Fibroblast of peridontal ligament (primary cell): Measurements from ENCODE around the gene STAMBPL1.

Experiments
- DNase-seq: peaks from one replicate; pipeline ENCODE4 v3.0.0-alpha.2; 2010; ENCODE audit errors: extremely low read depth

STAMBPL1 gene

DNA sequence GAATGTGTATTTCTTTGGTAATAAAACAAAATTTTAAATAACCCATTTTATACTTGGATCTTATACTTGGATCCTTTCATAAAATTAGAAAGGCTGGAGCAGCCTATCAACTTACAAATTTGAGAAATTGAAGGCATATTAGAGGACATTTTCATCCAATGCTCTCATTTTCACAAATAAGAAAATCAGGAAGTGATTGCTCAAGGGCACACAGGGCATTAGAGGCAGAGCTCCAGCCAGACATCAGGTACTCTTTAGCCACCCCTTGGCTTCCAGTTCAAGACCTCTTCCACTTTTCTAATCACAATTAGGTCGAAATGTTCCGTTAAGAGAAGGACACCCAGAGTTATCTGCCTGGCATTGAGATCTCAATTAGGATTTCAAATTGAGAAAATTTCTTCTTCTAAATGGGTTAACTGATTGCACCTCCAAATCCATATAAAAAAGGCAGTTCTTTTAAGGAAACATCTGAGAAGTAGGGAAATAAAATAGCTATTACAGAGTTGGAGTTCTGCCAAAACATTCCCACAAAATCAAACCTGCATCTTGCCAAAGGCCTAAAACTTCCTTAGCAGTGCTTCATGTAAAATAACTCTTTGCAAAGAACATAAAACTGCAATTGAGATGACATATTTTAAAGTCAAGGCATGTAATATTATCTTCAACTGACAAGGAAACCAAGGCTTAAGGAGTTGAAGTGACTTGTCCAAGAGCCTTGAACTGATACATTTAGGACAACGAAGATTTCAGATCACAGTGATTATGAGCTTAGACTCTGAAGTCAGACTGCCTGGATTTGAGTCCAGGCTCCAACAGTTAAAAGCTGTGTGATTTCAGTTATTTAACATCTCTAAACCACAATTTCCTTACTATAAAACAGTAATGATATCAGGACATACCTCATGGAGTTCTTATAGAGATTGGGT, 70.1 kb downstream of the STAMBPL1 start:
- DNase-seq: peak; percentile 75

DNA sequence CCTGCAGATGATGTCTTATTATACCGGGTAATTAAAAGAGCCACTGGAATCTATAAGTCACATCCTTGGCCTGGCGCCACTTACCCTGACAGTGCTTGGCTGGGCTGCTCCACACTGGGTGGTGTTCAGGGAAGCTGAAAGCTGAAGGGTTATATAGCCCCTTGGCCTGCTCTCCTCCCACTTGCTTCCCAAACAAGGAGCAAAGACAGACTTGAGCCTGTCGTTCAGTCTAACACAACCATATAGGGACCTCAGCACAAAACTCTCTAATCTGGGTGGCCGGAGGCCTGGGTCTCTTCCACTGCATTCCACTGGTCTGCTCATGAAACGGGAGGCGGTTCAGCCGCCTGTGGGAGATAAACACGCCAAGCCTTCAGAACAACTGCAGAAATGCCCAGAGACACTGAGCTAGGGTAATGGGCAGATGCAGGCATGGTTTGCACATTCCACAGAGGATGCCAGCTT, 72.6 kb downstream of the STAMBPL1 start, which contains the start of gene ACTA2:
Gene ACTA2 (minus strand): TSS at position 127 of the 465 bp plus-strand sequence. CDS start 3,843 bp downstream, outside the sequence.
- DNase-seq: peak; percentile 84

DNA sequence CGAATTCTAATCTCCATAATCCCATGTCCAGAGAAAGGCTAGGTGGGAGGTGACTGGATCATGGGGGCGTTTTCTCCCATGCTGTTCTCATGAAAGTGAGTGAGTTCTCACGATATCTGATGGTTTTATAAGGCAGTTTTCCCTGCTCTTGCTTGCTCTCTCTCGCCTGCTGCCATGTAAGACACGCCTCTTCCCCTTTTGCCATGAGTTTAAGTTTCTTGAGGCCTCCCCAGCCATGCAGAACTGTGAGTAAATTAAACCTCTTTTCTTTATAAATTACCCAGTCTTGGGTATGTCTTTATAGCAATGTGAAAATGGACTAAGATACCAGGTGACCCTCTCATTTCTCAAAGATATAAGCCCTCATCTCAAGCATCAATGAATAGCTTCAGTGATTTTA, 73.6 kb downstream of the STAMBPL1 start:
- DNase-seq: no peak

DNA sequence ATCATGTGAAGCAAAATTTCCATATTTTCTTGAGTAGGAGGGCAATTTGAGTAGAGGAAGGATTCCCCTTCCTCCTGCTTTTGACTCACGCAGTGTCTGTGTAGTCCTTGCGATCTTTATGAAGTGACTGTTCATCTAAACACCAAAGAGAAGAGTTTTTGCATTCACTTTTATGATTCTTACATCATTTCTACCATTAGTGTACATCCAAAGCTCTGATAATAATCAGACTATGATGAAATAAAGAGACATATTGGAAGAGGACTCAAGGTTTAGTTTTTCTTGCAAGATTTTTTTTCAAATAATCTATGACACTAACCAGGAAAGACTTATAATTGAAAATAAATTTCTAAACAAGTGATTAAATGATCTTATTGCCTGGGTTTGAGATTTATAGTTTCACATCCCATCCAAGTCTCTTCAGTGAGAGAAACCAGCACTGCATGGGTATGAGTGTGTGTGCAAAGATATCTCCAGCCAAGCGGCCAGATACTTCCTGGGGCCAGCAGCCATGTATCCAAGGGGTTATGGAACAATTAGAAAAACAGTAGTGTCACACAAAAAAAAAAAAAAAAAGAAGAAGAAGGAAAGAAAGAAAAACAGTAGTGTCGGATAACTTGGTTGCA, 74.5 kb downstream of the STAMBPL1 start:
- DNase-seq: no peak

DNA sequence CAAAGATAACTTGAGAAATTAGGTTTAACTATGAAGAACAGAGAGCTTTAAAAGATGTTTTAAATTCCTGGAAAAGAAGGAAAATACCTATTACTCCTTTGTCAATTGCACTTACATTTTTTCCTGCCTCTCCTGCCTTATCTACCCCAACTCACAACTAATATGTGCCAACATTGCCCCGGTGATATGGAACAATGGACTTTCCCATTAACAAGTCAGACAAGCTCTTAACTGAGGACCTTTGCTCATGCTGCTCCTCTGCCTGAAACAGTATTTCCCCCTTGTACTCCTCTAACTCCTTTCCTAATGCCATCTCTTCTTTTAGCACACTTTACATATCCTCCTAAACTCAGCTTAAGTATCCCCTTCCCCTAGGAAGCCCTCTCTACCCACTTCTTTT, 77.3 kb downstream of the STAMBPL1 start:
- DNase-seq: no peak

DNA sequence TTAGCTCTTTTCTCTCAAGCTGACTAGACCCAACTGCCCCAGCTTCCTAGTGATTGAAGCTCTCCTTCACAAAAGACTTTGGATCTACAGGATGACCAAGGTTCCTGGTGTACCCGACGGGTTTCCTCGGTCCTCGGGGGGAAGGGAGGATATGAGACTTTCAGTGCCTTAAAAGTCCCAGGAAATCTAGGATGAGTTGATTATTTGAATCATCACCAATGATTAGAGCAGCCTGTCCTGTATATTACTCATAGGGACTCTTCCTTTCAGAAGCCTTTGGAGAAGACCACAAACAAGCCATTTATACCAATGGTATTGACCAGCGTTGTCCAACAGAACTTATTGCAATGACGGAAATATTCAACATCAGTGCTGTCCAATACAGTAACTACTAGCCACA, 78.7 kb downstream of the STAMBPL1 start:
- DNase-seq: no peak

DNA sequence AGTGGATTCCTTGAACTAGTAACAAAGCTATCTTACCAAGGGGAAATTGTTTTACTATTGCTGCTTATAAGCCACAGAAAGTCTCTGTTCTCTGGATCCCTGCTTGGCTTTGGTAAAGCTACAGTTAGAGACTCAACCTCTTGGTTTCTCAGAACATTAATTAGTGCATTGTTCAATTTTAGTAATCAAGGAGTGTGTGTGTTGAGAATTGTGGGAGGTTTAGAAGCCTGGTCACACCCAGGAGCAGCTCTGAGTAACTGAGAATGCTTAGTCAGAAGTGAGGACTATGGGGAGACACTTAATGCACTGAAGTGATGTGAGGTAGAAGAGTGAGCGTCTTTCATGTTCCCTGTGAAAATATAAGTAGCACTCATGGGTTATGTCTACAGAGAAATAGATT, 80.8 kb downstream of the STAMBPL1 start:
- no peak for DNase-seq

DNA sequence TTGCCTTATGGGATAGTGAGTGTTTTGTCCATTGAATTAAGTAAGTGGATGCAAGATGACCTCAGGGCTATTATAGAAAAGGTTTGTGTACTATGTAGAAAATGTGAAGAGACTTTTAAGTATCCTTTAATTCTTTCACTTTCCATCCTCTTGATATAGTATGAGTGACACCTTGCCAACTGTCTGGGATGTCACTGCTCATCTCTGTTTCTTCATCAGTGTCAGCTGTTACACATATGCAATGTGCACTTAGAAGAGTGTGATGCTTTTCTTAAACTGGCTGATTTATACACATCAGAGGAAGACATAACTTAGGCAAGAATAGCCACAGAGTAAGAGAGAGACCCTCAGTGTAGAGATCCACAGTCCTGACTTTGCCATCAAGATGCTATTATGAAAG, 81.2 kb downstream of the STAMBPL1 start:
- no peak for DNase-seq

DNA sequence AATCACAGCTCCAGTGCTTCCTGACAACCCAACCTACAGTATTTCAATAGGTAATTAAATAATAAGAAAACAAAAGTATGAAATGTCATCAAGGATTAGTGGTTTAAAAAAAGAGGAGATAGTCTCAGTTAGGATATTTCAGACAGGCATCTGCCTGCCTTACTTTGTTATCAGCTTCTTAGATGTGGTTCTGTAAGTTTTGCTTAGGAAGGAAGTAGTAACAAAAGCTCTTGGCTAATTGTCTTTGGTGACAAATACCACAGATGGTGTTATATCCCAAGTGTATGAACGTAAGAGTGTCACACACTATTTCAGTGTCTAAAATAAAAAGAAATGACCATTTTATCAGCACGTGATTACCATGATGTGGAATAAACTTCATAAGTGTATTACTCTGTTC, 82.3 kb downstream of the STAMBPL1 start:
- DNase-seq: no peak

DNA sequence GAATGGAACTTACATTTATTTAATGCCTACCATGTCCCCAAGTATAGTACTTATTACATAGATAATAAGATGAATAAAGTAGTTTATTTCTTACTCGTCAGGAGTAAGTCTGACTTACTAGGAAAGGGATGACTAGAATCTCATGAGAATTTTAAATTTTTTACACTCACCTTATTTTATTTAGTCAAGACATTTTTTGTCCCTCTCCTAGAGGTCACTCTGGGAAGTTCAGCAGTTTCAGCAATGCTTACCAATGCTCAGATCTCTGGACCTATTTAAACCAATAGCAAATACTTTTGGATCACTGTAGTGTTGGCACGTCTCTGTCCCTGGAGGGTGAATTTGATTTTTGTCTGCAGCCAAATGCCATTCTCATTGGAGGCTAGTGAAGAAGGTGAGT, 83.3 kb downstream of the STAMBPL1 start:
- DNase-seq: no peak

DNA sequence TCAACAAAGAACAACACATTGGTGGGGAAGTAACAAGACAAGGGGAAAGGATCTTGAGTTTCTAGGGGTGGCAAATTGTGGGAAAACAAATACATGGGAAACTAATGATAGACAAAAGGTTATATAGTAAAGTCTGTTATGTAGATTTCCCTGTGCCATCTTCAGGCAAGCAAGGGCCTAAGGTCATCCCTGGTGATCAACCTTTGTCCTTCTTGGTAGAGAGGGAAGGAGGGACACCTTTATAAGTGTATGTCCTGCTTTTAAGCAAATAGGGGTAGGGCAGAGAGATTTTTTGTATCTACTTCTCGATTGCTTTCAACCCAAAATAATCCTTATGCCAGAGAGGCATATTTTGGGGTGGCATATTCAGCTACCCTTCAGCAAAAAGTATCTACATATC, 84.3 kb downstream of the STAMBPL1 start:
- no peak for DNase-seq

DNA sequence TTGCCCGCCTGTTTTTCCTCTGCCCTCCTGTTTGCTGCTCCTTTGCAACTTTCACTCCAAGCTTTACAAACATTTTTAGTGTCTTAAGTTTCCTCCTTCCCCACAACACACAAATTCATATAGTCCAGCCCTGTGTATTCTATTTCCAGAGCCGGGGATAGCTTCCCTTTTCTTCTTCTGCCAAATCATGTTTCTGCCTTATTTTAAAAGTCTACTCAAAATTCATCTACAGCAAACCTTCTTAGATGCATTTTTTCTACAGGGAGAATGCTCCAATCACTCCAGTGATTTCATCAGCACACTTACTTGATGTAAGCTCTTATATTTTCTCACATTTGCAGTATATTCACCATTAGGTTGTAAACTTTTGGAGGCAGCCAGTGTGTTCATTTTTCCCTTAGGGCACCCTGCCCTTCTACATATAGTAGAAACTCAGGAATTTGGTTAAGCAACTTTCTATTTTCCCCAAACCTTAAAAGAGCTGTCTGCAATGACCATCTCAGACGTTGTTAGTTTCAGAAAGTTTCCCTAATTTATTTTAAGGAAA, 84.9 kb downstream of the STAMBPL1 start:
- peak; percentile 58 for DNase-seq

DNA sequence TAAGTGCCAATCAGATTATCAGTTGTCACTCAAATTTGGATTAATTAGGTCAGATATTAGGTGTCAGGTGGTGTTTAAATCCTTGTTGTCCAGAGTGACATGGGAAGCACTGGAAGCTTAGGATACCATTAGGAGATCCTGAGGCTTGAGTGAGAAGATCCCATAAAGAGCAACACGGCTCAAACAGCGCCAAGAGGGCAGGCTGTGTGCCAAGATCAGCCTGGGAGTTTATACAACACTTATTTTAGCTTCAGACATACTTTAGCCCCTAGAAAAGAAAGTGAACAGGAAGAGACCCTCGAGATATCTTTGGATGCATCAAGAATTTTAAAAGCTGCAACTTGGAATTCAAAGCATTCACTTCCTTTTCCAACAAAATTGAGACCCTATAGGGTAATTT, 86.8 kb downstream of the STAMBPL1 start:
- peak; percentile 37 for DNase-seq

DNA sequence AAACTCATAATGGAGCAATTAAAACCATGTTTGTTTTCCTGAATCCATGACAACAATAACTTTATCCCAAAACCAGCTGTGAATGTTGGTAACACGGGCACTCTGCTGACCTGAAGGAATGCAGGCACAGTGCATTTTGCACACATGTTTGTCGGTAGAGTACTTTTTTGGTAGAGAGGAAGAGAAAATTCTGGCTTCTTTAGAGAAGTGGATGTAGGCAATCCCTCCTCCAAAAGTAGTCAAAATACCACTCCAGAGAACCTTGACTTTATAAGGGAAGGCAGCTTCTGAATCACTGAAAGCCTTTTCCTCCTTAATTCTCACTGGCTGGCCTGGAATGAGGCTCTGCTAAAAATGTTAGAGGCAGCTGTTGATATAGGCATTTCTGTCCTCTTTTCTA, 88.3 kb downstream of the STAMBPL1 start:
- peak; percentile 78 for DNase-seq

DNA sequence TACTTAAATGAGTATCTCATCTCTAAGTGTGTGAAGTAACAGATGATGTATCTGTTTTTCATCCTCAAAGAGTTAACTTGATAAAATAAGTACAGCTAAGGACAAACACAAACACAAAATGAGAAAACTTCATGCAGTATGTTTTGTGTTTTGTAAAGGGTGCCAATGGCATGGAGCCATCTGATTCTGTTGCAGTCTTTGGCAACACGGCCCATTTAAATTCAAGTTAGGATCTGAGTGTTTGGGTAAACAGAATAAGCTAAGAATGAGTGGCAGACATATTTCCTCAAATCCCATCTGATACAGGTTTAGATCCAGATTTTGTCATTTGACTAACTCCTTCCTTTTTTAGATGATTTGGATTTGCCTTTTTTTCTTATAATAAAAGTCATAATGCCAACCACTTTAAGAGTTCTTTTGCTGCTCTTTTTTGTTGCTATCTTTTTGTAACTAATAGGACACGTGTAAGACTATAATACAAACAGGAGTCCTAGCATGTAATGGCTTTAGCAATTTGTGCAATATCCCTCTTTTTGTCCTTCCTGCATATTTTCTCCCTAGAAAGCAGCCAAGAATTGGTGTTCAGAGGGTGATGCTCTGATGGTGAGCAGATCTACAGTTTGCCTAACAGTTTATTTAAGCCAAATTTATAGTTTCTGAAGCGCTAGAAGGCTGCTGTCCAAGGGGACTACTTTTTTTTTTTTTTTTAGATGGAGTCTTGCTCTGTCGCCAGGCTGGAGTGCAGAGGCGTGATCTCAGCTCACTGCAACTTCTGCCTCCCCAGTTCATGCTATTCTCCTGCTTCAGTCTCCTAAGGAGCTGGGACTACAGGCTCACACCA, 91.4 kb downstream of the STAMBPL1 start:
- DNase-seq: no peak
